ENCODE data around the gene EHD1.

- TF ChIP-seq CTCF (conservative IDR thresholded peaks at IDR 0.05; ENCODE audit: low read length) (no peak), EZH2phosphoT487 (IDR thresholded peaks at IDR 0.05; ENCODE audit: borderline replicate concordance, low read depth, low read length) (no peak)
These were observed 20.9 kb downstream of the EHD1 start for GRCh38 chr11:64857485-64857884.

Measured in OCI-LY7 (cell line).